ENCODE results near the gene CMSS1.

- TF ChIP-seq CTCF (IDR thresholded peaks at IDR 0.05) = peak; percentile 85
- no peak for TF ChIP-seq SIN3A (IDR thresholded peaks at IDR 0.05; ENCODE audit: borderline replicate concordance, insufficient read depth, low read depth, low read length)
These were observed 251.2 kb downstream of the CMSS1 start for GRCh38 chr3:100068826-100069225.
